ENCODE measurements around the gene C1orf105. TPM values are rescaled to one million over a fixed set of nuclear protein-coding genes. Genes with fewer than 3 reads are reported as not detected.

Gene C1orf105
- total and polyA plus RNA-seq, 8 donors: 0.37 TPM; not detected in 7

GRCh38 chr1:172376431-172376830 is 44.1 kb upstream of the C1orf105 start:
- 60 to 79% (median 71%) methylated on average over 2 of the region's 2 CpGs for WGBS, 5 donors
- Histone ChIP-seq H3K4me1 (no peaks in the 10 kb centered on the region), H3K9me3 (no peaks in the 10 kb centered on the region), H3K4me3 (no peak overlapping the region), H3K27ac (no peak overlapping the region), H3K27me3 (no peaks in the 10 kb centered on the region), H3K36me3 (no peaks in the 10 kb centered on the region)
- intact Hi-C loops (cut with DNase I; ENCODE audit: low total_unique reads): no loop called here
- DNase-seq: no peak
- TF ChIP-seq CTCF (IDR thresholded peaks at IDR 0.05): no peak
- TF ChIP-seq EP300 (IDR thresholded peaks at IDR 0.05): no peak
- no peak for TF ChIP-seq POLR2AphosphoS5 (IDR thresholded peaks at IDR 0.05)
- TF ChIP-seq POLR2A (IDR thresholded peaks at IDR 0.05): no peak

GRCh38 chr1:172377565-172377964 is 42.9 kb upstream of the C1orf105 start:
- no peak for DNase-seq
- Histone ChIP-seq H3K27ac (no peak overlapping the region), H3K4me1 (no peaks in the 10 kb centered on the region), H3K36me3 (no peaks in the 10 kb centered on the region), H3K9me3 (no peaks in the 10 kb centered on the region), H3K27me3 (no peaks in the 10 kb centered on the region), H3K4me3 (no peak overlapping the region)
- intact Hi-C loops (cut with DNase I; ENCODE audit: low total_unique reads): no loop called here
- no peak for TF ChIP-seq POLR2AphosphoS5 (IDR thresholded peaks at IDR 0.05)
- no peak for TF ChIP-seq EP300 (IDR thresholded peaks at IDR 0.05)
- TF ChIP-seq CTCF (IDR thresholded peaks at IDR 0.05): no peak
- TF ChIP-seq POLR2A (IDR thresholded peaks at IDR 0.05): no peak

DNA sequence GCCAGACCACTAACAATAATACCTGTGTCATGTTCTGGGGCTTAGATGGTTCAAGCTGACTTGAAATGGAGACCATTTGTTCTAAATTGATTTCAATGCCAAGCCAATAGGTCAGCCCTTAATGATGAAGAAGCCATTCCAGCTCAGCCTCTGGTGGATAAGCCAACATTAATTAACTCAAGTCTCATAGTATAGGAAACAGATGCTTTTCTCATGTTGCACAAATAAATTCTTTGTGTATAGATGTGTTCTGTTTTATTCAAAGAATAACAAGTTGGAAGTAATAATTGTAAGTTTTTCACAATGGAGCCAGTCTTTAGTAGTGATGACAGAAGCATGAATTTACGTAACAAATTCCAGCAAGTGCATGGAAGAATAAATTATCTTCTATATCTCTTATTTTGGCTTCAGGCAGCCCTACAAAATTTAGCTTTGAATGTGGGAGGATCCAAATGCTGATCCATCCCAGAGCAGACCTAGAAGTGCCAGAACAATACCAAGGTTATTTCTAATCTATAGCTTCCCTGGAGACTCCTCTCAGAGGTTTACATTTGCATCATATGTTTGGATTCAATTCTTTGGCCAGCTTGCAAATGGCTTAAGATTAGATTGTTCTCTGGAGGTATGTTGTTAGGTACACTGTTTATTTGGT is 42.2 kb upstream of the C1orf105 start:
- H3K4me1 ChIP-seq: no peaks in the 10 kb centered on the region
- H3K27ac ChIP-seq: no peak overlapping the region
- no peaks in the 10 kb centered on the region for H3K36me3 ChIP-seq
- TF ChIP-seq POLR2AphosphoS5 (IDR thresholded peaks at IDR 0.05): no peak
- no peak for TF ChIP-seq POLR2A (IDR thresholded peaks at IDR 0.05)
- no peak for TF ChIP-seq EP300 (IDR thresholded peaks at IDR 0.05)
- TF ChIP-seq CTCF (IDR thresholded peaks at IDR 0.05): no peak
- intact Hi-C loops (cut with DNase I; ENCODE audit: low total_unique reads): no loop called here
- no peaks in the 10 kb centered on the region for H3K27me3 ChIP-seq
- H3K4me3 ChIP-seq: no peak overlapping the region
- 95 to 100% (median 97%) methylated on average over 1 of the region's 1 CpG for WGBS, 5 donors
- no peaks in the 10 kb centered on the region for H3K9me3 ChIP-seq
- DNase-seq: no peak

DNA sequence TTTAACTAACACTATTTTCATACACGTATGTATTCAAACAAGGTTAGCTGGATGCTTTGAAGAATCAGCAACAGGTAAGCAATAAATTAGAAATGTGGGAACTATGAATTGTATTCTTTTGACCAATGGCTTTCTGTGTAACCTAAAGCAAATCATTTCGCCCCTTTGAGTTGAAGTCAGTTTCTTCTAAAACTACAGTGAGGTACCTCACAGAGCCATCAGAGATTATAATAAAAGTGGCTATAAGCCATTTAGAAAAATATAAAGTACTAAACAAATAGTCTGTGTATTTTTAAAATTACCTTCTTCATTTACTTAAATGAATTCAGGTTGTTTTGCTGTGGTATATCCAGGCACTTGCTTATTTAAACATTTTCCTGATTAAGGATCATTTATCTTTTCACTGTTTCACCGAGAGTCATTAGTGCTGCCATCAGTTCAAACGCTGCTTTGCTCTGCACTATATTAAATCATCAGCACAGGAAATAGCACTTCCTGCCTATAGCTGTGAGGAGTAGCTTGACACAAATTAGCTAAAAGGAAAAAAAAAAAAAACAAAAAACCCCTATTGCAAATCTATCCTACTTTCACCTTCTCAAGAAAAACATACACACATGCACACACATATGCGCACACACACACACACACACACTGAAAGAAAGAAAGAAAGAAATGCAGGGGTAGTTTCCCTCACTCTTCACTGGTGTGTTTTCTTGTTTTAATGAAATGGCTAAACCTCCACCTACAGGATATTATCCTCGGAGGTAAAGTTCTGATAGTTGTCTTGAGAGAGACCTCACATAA is 39.8 kb upstream of the C1orf105 start:
- H3K36me3 ChIP-seq: no peaks in the 10 kb centered on the region
- intact Hi-C loops (cut with DNase I; ENCODE audit: low total_unique reads): no loop called here
- TF ChIP-seq POLR2A (IDR thresholded peaks at IDR 0.05) (no peak), EP300 (IDR thresholded peaks at IDR 0.05) (no peak), POLR2AphosphoS5 (IDR thresholded peaks at IDR 0.05) (no peak), CTCF (IDR thresholded peaks at IDR 0.05) (no peak)
- no peak for DNase-seq
- H3K9me3 ChIP-seq: no peaks in the 10 kb centered on the region
- WGBS, 5 donors: 49 to 60% (median 53%) methylated on average over 6 of the region's 6 CpGs
- H3K27me3 ChIP-seq: no peaks in the 10 kb centered on the region
- no peak overlapping the region for H3K4me3 ChIP-seq
- H3K4me1 ChIP-seq: no peaks in the 10 kb centered on the region
- peak overlapping the region in 1 of 5 donors; percentile 30 for H3K27ac ChIP-seq
